Stomach (tissue), 9 donors: ENCODE results near the gene UCHL1. TPM values are rescaled to one million over a fixed set of nuclear protein-coding genes. Genes with fewer than 3 reads are reported as not detected.

Experiments
- DNase-seq, 2 donors: peaks; one replicate each; pipeline versions ENCODE4 v3.0.0 to v3.0.0-alpha.2; 2013 to 2019
- H3K27ac ChIP-seq, 5 donors: fragments of 200-600 bp in 4 of 5; sonication (generic) in 4 of 5; one replicate each; pipeline ENCODE4 v1.5.1; 2013 to 2019; ENCODE audit warnings: mild to moderate bottlenecking in 1 of 5, moderate library complexity in 1 of 5
- H3K27me3 ChIP-seq, 3 donors: fragments of 200-600 bp; sonication (generic); one replicate each; pipeline ENCODE4 v1.5.1; 2017 to 2019; ENCODE audit warnings: mixed run types in 1 of 3
- H3K36me3 ChIP-seq, 4 donors: fragments of 200-600 bp; sonication (generic); 1 replicate in 3 of 4; 2 replicates in 1 of 4; pipeline ENCODE4 v1.5.1; 2016 to 2019
- H3K4me1 ChIP-seq, 4 donors: fragments of 200-600 bp; sonication (generic); one replicate each; pipeline ENCODE4 v1.5.1; 2016 to 2019
- H3K4me3 ChIP-seq, 4 donors: fragments of 200-600 bp; sonication (generic) in 3 of 4; one replicate each; pipeline ENCODE4 v1.5.1; 2016 to 2019; ENCODE audit warnings: mild to moderate bottlenecking in 1 of 4
- H3K9me3 ChIP-seq, 4 donors: fragments of 200-600 bp; sonication (generic); one replicate each; pipeline ENCODE4 v1.5.1; 2016 to 2019
- EP300 ChIP-seq: sonication (generic); formaldehyde crosslinking; IDR thresholded peaks from one replicate; pipeline ENCODE4 v1.6.1; 2017; ENCODE audit warnings: antibody characterized with exemption
- POLR2A ChIP-seq, 4 donors: fragments of 450-650 bp; IDR thresholded peaks; one replicate each; pipeline ENCODE4 v1.6.1; 2016; ENCODE audit warnings: antibody characterized with exemption in 4 of 4, control low read depth in 2 of 4, mild to moderate bottlenecking in 1 of 4, moderate library complexity in 1 of 4
- POLR2AphosphoS5 ChIP-seq, 3 donors: sonication (generic); formaldehyde crosslinking; IDR thresholded peaks; one replicate each; pipeline ENCODE4 v1.6.1; 2016; ENCODE audit warnings: antibody characterized with exemption in 3 of 3
- WGBS, 5 donors: extraction: QIAGEN DNeasy Blood & Tissue Kit in 3 of 5; methylation state at CpG; one replicate each; pipeline versions ENCODE4 v1.1.5 to v1.1.7; 2013 to 2018; 5-methylcytosine and 5-hydroxymethylcytosine counted together
- intact Hi-C: fragments of 100-400 bp; cut with DNase I; formaldehyde crosslinking; loops from one replicate; pipeline ENCODE4 v1.15.1; 2023; ENCODE audit warnings: low total_unique reads
- polyA plus RNA-seq, 3 donors: library from polyadenylated mRNA; stranded (reverse); fragments of 200-250 nt; gene quantifications; one replicate each; pipeline ENCODE4 v1.2.3, GENCODE V29; 2013
- total RNA-seq, 5 donors: library from RNA; depleted of rRNA; stranded (reverse); fragments of >200 nt; gene quantifications; one replicate each; pipeline versions ENCODE4 v1.1.0 to v1.2.3, GENCODE V29; 2014 to 2016
- TF ChIP-seq, protein P1 (sequence below), 7 experiments: fragments of 450-650 bp in 4 of 7; fragments of 200-600 bp in 3 of 7; sonication (generic) in 3 of 7; IDR thresholded peaks; one replicate each; pipeline ENCODE4 v1.5.1; 2016 to 2019; ENCODE audit warnings: antibody characterized with exemption in 7 of 7, control low read depth in 2 of 7, mild to moderate bottlenecking in 1 of 7
- donor health status: healthy with polysubstance abuse.
- donor health status: Bipolar disorder and iron deficiency.
- donor health status: healthy.

The UCHL1 gene
- total and polyA plus RNA-seq, 8 donors, result 4.6 to 43.4 (median 18.7) TPM

DNA sequence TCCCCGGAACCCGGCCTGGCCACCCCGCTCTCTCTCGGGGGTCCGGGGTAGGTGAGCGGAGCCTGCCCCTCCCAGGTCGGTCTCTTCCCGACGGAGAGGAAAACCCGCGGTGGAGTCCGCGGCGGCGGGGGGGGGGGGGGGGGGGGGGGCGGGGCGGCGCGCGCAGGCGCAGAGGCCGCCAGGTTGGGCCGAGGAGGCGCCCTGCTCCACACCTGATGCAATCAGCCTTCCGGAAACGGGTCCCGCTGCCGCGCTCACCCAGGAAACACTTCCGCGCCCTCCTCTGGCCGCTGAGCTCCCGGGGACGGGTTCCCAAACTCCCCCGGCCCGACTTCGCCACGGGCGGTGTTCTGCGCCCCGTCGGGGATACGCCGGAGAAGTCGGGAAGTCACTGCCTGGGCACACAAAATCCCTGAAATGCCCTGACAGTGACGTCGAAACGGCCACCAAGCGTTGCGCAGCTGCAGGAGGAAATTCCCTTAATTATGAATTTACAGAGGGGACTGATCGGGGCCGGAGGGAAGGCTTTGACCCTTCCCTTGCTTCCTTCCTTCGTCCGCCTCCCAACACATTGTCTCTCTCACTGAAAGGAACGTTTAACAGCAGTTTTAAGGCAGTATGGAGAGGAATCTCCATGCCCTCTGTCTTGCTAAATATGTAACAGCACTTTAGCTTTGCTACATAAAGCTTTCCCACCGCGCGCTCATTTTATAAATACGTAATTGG, 40.3 kb upstream of the UCHL1 start:
- peak; percentile 87 to 94 for DNase-seq
- H3K4me3 ChIP-seq, result peak overlapping the region; percentile 50 to 58 (median 54)
- H3K27ac ChIP-seq, result peak overlapping the region; percentile 84 to 97 (median 90)
- no peaks in the 10 kb centered on the region for H3K36me3 ChIP-seq
- intact Hi-C loops, result no loop called here
- peak in 2 of 3 donors; percentile 80 to 82 for TF ChIP-seq POLR2AphosphoS5 (IDR thresholded peaks at IDR 0.05)
- TF ChIP-seq POLR2A (IDR thresholded peaks at IDR 0.05), result no peak
- no peak for TF ChIP-seq EP300
- TF ChIP-seq, protein P1, sequence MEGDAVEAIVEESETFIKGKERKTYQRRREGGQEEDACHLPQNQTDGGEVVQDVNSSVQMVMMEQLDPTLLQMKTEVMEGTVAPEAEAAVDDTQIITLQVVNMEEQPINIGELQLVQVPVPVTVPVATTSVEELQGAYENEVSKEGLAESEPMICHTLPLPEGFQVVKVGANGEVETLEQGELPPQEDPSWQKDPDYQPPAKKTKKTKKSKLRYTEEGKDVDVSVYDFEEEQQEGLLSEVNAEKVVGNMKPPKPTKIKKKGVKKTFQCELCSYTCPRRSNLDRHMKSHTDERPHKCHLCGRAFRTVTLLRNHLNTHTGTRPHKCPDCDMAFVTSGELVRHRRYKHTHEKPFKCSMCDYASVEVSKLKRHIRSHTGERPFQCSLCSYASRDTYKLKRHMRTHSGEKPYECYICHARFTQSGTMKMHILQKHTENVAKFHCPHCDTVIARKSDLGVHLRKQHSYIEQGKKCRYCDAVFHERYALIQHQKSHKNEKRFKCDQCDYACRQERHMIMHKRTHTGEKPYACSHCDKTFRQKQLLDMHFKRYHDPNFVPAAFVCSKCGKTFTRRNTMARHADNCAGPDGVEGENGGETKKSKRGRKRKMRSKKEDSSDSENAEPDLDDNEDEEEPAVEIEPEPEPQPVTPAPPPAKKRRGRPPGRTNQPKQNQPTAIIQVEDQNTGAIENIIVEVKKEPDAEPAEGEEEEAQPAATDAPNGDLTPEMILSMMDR (IDR thresholded peaks at IDR 0.05), result peak in 2 of 7 experiments; percentile 32 to 45
- peaks cover 0 to 18% (median 0%) of the 10 kb centered on the region in 3 donors for H3K27me3 ChIP-seq
- no peaks in the 10 kb centered on the region for H3K9me3 ChIP-seq
- H3K4me1 ChIP-seq, result peaks cover 20 to 51% (median 34%) of the 10 kb centered on the region in 4 donors
- WGBS, 5 donors, result 1 to 4% (median 2%) methylated on average over 31 to 59 of the region's 59 CpGs

DNA sequence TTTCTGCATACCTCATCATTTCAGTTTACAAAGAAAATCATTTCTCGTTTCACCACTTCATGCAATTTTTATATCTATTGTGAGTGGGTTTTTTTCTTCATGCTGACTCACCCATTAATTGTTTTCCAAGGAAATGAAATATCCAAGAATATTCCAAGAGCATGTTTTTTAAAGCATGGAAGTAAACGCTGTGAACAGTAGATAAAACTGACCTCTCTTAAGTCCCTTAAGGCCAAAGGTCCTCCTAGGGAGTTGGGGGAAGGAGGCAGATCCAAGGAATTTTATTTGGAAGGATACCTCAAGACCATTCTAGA, 39.8 kb upstream of the UCHL1 start:
- peak overlapping the region in 4 of 5 donors; percentile 84 to 95 (median 90) for H3K27ac ChIP-seq
- TF ChIP-seq, protein P1 (IDR thresholded peaks at IDR 0.05), result no peak
- TF ChIP-seq EP300 (no peak), POLR2AphosphoS5 (IDR thresholded peaks at IDR 0.05) (no peak), POLR2A (IDR thresholded peaks at IDR 0.05) (no peak)
- DNase-seq, result no peak
- 5 to 12% (median 8%) methylated on average over 2 of the region's 2 CpGs for WGBS, 5 donors
- intact Hi-C loops, result no loop called here
- no peaks in the 10 kb centered on the region for H3K9me3 ChIP-seq
- peak overlapping the region; percentile 50 to 58 (median 54) for H3K4me3 ChIP-seq
- H3K4me1 ChIP-seq, result peaks cover 16 to 48% (median 32%) of the 10 kb centered on the region in 4 donors
- H3K27me3 ChIP-seq, result peaks cover 0 to 18% (median 0%) of the 10 kb centered on the region in 3 donors
- H3K36me3 ChIP-seq, result no peaks in the 10 kb centered on the region

DNA sequence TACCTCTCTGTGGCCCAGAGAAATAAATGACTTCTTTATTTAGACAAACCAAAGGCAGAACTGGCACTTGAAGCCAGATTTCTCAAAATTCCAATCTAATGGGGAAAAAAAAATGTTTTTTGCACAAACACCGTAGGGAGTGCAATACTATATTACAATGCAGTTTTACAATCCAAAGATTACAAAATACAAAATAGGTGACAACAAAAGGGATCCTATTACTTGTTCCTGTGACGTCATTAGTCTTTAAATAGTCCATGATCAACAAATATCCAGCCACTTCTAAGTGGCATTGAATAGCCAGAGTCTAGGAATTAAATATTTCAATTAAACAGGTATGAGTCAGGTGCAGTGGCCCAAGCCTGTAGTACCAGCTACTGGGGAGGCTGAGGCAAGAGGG, 39.4 kb upstream of the UCHL1 start:
- WGBS, 5 donors, result 75 to 88% (median 78%) methylated on average over 2 of the region's 2 CpGs
- no peak for TF ChIP-seq EP300
- no peak for TF ChIP-seq POLR2A (IDR thresholded peaks at IDR 0.05)
- no peak for TF ChIP-seq POLR2AphosphoS5 (IDR thresholded peaks at IDR 0.05)
- TF ChIP-seq, protein P1 (IDR thresholded peaks at IDR 0.05), result no peak
- Histone ChIP-seq H3K4me1 (peaks cover 12 to 44% (median 30%) of the 10 kb centered on the region in 4 donors), H3K36me3 (no peaks in the 10 kb centered on the region), H3K27ac (peak overlapping the region in 2 of 5 donors; percentile 90 to 95), H3K27me3 (peaks cover 0 to 18% (median 0%) of the 10 kb centered on the region in 3 donors), H3K4me3 (no peak overlapping the region), H3K9me3 (no peaks in the 10 kb centered on the region)
- DNase-seq, result no peak
- intact Hi-C loops, result no loop called here

DNA sequence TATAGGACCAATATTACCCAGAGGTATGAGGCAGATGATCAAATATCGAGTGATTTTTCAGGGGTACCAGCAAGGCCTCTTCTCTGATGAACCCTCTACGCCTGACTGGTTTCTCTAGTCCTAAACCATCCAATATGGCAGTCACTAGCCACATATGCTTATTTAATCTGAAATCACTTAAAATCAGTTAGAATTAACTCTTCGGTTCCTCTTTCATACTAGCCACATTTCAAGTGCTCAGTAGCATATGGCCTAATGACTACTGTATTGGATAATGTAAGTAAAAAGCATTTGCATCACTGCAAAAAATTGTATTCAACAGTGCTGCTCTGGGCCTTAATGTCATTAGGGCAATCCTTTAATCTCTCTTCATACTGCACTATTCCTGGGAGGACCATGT, 38.0 kb upstream of the UCHL1 start:
- Histone ChIP-seq H3K27me3 (peaks cover 0 to 18% (median 0%) of the 10 kb centered on the region in 3 donors), H3K9me3 (no peaks in the 10 kb centered on the region), H3K4me1 (peaks cover 10 to 31% (median 21%) of the 10 kb centered on the region in 4 donors), H3K36me3 (no peaks in the 10 kb centered on the region), H3K4me3 (no peak overlapping the region), H3K27ac (no peak overlapping the region)
- intact Hi-C loops, result no loop called here
- DNase-seq, result no peak
- TF ChIP-seq POLR2AphosphoS5 (IDR thresholded peaks at IDR 0.05) (no peak), POLR2A (IDR thresholded peaks at IDR 0.05) (no peak), EP300 (no peak)
- TF ChIP-seq, protein P1 (IDR thresholded peaks at IDR 0.05), result no peak
- WGBS, 5 donors, result 93 to 100% (median 96%) methylated on average over 3 of the region's 3 CpGs
